ENCODE measurements around the gene PDE5A.

GRCh38 chr4:119629142-119629471 is 503 bp upstream of the PDE5A start:
- TF ChIP-seq POLR2A (IDR thresholded peaks at IDR 0.05; ENCODE audit: low read depth) (no peak), CTCF (IDR thresholded peaks at IDR 0.05) (no peak), POLR2AphosphoS5 (IDR thresholded peaks at IDR 0.05) (no peak)
